UCSD-AML1 (cell line): ENCODE data around the gene PCNX2.

ENCODE experiments used
- DNase-seq: peaks from one replicate; lab custom pipeline; 2025; ENCODE audit not compliant: unreplicated experiment; lab: John Stamatoyannopoulos, UW

The PCNX2 gene

DNA sequence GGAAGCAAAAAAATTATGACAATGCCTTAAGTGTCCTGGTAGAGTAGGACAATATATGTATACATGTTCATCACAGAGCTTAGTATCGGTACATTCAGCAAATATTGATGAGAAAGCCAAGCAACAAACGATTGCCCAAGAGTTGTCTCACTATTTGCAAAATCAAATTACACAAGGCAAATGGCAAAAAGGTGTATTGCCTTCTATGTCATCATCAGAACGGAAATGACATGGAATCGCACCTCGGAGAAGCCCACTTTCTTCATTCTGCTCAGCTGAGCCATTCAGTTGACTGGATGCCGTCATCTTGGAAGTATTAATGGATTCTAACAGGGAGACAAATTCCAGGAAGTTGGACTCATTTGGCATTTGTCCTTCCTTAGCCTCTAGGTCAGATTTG is 37.7 kb downstream of the PCNX2 start:
- DNase-seq = no peak

DNA sequence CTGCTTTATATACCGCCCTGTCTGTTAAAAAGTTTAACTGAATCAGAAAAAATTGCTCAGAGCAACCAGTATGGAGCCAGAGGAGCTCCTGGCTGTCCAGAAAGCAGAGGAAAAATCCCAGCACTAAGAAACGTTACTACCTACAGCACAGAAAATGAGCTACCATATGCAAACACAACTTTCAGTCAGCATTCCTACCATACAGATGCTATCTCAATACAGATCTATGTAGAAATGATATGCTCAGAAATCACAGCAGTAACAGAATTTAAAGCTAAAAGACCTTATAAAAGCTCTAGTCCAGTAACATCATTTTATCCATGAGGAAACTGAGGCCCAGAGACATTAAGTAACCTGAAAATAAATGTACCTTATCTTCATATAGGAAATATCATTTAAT is 38.7 kb downstream of the PCNX2 start:
- no peak for DNase-seq

DNA sequence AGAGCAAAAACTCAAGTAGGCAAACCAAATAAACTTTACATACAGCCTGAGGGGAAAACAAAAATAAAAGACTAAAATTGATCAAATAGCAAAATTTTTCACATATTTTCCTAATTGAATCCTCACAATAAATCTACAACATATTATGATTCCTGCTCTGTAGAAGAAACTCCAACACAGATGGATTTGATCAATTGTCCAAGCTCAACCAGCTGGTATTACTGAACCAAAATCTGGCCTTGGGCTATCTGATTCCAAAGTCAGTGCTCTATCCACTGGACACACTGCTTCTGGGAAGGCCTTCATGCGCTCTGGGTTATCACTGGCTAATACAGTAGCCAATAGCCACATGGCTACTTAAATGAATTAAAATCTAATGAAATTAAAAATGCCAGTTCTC is 39.3 kb downstream of the PCNX2 start:
- DNase-seq = no peak

DNA sequence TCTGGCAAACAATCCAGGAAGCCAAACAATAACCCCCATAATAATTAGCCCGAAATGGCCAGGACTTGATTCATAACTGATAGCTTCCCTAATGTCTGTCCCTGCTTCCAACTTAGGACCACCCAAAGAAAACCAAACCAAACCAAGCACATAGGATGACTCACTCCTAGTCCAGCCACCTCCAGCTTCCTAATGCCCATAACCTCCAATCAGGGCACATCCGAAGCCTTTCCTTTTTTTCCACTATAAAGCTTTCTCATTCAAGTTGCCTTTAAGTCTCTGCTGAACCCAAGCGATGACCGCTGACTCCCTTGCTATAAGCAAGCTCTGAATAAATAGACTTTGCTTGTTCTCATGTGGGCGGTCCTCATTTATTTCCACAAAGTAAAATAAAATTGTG is 40.4 kb downstream of the PCNX2 start:
- DNase-seq = no peak

DNA sequence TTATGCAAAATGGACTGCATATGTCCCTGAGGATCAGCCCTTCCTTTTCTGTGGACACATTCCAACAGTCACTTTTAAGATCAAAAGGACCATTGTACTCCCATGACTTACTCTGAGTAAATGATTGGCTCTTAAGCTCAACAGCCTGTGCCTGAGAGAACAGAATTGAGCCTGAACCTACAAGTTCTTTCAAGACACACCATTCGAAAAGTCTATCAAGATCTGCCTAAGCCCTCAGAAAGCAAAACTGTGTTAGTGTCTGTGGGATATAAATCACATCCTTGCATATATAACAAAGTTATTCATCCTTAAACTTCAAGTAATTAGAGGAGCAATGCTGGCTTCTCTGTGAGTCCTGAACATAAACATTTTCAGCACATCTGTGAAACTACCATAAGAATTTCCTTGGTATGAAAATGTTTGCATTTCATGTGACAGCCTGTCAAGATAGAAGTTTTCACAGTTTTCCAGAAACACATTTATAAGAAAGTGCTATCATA is 41.6 kb downstream of the PCNX2 start:
- DNase-seq = no peak

DNA sequence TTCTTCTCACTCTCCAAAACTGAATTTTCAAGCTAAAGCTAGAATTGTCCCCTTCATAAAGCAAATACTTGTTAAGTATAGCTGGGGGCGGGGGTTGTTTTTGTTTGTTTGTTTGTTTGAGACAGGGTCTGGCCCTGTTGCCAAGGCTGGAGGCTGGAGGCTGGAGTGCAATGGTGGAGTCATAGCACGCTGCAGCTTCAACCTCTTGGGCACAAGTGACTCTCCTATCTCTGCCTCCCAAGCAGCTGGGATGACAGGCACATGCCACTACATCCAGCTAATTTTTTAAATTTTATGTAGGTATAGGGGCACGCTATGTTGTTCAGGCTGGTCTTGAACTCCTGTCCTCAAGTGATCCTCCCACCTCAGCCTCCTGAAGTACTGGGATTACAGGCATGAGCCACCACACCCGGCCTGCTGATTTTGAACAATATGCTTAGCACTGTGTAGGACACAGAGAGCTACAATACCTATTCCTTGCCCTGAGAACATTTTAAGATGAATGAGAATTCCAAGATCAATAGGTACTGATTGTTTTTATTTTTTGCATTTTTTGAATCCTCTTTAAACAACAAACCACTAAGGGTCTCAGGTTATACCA is 42.2 kb downstream of the PCNX2 start:
- no peak for DNase-seq

DNA sequence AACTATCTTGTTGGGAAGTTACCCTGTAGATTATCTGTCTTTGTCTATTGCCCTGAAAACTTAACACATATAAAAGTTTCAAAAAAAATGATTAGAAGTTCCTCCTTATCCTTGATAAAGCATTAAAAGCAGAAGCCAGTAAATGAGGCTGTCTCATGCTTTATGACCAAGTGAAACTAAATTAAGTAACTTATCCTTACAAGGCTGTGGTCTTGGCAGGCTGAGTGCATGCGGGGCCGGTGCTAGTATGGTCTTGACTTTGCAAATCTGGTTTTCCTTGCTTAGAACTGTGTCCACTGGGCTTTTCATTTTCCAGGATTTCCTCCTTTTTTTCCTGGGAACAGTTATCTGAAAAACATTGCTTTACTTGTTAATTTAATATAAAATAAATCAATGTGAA is 43.1 kb downstream of the PCNX2 start:
- no peak for DNase-seq

DNA sequence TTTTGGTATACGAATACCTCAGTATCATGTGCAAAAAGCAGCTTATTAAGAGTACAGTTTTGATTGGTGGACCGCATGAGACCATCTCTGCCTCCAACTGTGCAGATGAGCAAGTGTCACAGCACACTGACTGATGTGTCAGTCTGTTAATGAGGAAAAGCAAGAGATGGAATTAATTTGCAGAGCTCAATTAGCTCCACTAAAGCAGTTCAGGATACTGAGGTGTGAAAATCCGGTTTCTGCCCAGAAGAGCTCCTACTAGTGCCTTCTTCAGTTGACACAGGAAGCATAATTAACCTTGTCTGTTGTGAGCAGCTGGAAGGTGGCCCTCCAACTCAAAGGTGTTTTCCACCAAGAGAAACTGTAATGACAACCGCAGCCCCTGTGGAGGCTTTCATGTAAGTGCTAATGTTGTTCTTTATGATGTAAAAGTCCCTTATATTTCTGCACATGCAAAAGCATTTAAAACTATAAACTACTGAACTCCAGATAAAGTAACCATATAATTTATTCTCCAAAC is 44.3 kb downstream of the PCNX2 start:
- no peak for DNase-seq

DNA sequence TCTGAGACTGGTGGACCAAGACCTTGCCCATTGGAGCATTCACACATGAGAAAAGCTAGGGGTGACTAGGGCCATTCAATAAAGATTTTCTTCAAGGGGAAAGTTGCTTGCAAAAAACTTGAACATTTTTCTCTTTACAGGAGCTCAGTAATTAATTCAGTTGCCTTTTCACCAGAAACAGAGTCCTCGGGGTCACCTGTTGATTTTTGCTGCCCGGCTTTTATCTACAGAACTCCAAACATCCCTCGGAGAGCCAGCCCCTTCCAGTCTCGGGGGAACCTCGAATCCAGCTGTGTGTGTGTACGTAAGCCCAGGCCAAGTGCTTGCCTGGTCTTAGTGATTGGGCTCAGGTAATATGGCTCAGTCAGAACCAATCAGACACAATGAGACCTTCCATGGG is 47.5 kb downstream of the PCNX2 start:
- DNase-seq = no peak

DNA sequence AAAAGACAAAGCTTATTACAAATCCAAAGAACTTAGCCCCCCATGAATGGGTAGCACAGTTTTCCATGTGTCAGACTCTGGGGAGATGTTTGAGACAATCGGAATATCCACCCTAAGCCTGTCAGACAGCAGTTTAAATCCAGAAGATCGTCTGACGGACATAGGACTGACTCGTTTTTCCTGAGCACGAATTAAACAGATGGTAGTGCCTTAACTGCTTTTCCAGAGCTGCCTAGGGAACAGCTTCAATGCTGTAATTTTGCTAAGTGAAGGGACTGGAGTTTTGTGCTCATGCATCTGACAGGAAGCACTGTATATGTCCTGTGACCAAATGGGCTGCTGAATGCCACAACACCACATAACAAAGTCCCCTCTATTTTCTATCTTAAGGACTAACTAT is 48.6 kb downstream of the PCNX2 start:
- DNase-seq = no peak

DNA sequence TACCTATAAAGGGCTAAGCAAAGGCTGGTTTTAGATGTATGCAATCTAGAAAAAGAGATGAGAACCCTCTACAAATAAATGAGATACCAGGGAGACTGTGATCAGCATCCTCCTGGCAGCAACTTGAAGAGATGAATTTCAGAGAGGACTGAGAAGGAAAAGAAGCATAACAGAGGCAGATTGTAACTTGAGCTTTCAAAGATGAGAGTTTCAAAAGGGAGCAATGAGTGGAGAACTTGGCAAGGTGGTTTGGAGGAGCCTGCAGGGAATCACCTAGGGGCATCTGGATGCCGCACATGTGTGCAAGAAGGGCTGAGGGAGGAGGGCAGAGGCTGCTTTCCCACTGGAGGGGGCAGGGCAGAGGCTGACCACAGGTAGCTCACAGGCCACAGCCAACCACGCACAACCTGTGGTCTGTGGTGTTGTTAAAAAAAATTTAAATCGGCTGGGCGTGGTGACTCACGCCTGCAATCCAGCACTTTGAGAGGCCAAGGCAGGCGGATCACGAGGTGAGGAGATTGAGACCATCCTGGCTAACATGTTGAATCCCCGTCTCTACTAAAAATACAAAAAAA is 50.2 kb downstream of the PCNX2 start:
- no peak for DNase-seq

DNA sequence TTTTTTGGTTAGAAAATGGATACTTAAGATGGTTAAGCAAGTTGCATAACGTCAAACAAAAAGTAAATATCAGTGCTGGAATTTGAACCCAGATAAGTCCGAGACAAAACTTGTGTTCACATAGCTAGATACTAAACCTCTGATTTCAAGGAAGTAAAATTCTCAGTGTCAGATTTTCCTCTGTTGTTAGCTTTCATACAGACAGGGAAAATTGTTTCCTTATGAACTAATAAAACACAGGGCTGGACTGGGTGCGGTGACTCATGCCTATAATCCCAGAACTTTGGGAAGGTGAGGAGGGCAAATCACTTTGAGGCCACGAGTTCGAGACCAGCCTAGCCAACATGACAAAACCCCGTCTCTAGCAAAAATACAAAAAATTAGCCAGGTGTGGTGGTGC is 51.3 kb downstream of the PCNX2 start:
- DNase-seq = no peak

DNA sequence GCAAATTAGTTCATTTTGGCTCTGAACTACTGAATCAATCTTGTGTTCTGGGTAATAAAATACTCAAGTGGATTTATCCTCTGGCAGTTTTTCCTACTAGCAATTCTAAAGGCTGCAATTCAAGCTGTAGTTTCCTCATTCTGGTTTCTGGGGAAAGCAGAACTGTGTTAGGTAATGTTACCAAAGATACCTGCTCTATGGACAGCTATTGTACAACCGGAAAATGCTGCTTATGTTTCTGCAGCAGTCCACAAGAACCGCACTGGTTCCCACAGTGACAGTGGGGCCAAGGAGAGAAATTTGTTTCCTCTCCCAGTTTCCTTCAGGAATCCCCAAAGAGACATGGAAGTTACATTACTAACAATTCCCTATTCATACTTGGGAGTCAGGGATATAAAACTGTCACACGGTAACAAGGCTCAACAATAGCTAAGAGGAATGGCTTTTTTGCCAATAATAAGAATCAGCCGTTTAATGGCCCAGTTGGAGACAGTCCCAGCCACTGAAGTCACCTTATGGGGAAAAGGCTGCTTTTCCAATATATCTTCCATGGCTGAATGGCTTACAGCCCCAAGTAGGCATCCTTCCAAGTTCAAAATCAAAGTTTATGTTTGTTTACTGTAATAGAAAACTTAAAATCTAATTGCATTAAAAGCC is 52.6 kb downstream of the PCNX2 start:
- peak; percentile 26 for DNase-seq

DNA sequence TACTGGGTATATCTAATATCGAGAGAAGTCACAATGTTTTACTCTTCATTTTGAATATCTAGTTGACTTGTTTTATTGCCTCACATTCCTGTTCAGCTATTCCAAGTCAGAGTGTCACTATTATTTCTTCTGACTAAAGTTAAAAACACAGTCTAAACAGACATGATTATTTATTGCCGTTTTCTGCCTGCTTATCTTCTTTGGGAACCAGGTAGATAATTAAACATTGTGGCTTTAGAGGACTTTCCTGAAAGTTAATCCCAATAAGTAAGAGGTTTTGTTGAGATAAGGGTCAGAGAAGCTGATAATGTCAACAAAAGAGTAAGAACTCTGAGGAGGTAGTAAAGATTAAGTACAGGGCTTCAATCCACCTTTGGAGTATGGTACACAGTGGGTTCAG is 53.8 kb downstream of the PCNX2 start:
- DNase-seq = no peak

DNA sequence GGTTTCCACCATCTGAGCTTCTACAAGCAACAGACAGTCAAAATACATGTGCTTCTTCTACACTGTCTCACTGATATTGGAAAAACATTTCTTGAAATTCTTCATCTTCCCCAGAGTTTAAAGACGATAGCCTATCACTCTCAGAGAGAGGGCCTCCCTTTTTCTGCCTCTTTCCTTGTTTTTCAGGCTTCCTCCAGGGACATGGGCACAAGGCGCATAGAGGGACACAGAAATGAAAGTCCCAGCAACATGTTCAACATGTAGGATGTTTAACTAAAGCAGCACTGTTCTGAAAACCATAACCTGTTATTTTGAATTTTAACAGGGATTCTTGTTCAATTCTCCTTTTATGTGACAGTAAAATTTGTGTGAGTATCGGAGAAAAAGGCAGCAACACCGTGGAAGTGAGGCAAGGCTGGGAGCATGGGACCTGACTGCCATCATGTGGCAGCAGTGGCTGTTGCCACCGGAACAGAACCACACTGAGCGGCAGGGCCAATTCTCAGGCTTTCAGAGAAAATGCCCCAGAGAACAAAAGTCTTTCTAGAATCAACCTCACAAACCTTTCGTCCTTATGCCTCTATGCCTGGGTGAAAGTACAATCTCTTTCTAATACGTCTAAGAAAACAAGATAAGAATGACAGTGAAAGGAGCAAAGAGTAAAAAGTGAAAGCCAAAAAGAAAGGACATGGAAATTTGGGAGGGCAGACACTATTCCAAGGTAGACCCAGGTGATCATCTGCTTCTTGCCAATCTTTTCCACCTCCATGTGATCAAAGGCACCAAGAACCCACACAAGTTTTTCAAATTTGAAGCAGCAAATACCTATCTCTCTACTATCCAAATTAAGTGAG is 54.5 kb downstream of the PCNX2 start:
- peak; percentile 66 for DNase-seq

DNA sequence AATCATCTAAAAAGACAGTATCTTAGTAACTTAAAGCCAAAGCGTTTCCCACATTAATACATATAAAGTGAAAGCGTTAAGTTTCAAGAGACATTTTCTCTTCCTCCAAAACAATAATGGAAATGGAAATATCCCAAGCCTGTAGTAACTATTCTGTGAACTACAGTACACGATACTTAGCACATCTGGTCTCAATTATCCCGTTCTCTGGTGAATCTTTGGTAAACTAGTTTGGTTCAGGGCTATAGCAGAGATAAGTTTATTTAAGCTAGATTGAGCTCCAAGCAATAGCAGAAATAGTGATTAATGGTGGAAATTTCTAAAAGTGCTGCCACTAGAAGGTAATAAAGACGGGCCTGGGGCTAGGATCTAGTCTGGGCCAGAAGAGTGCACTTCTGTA is 55.2 kb downstream of the PCNX2 start:
- DNase-seq = no peak

DNA sequence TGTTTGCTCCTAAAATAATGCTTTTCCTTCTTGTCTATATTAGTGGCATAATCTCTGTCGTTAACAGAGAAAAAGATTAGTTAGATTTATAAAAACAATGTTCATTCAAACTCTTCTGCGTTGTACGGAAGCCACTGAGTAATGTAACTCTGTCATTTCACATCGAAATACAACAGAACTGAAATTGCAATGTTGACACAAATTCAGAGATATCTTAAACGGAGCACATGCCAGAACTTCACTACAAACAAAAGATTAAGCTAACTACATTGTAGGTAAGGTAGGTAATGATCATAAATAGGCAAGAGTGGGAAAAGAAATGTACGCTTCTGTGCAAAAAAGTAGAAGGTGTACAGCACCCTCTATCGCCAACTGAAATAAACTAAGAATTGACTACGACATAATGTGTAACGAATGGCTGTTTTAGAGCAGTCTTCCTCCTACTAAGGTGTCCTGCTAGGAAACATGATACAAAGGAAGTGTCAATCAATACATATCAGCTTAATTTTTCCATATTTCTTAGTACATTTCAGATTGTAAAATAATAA is 56.6 kb downstream of the PCNX2 start:
- DNase-seq = no peak

DNA sequence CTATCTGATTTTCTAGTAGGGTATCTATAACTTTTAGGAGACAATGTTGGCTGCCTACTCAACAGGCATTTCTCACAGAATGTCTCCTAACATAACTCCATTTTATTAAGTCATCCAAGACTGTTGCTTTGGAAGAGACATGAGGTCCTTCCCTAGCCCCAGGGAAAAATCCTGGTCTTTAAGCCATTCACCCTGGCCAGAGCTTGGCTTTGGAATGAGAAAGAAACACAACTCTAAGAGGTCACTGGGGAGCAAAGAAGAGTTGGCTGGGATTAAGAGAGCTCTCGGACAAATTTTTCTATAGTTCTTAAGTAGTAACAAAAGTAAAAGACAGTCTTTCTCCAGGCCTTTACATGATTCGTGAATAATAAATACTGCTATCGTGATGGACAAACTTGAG is 57.9 kb downstream of the PCNX2 start:
- DNase-seq = no peak

DNA sequence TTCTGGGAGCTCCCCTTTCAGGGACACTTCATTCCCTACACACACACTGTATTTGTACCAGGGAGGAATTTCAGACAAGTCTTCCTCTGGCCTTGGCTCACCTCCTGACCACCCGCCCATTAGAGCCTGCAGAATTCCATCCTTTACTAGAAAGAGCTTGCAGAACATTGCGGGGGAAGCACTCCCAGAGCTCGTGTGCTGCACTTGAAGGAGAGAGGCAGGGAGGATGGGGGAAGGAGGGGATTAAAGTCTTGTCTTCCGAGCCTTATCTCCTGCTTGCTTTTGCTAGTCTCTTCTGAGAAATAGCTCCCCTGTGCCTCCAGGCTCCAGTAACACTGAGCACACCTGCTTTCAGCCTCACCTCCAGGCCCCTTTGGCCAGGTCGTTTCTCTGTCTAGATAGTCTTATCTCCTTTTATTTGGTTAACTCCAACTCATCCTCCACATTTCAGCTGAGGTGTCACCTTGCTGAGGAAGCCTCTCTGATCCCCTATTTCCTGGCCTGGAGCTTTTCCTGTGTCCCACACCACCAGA is 62.0 kb downstream of the PCNX2 start:
- no peak for DNase-seq

DNA sequence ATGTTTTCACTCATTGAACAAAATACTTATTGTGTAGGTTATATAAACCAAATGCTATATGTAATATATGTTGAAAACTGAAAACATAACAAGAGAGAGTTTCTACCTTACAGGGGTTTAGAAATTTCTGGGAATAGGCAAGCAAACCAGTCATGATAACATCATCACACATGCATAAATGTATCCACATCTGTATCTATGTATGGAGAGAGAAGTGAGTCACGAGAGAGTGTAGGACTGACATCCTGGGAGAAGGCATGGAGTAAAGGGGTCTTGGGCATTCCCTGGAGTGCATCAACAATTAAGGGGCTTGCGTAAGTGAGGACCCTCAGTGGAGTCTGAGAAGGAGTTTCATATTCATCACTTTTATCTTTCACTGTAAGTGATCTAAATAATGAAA is 65.5 kb downstream of the PCNX2 start:
- DNase-seq = no peak

DNA sequence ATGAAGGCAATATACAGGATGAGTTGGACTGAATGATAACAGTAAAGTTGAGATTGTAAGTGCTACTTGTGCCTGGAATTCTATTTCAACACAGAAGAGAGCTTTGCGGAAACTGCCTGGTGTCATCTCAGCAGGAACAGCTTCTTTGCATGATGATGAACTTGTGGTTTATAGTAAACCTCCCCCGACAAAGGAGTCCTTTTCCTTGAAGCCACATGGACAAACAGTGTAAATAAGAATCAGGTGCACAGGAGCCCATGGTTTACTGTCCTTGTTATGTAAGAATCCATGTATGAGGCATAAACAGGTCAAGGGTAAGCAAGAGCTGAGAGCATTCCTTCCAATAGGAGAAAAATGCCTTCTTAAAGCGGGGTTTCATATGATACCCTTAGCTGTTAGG is 66.2 kb downstream of the PCNX2 start:
- no peak for DNase-seq
